Vagina (tissue), 2 donors: ENCODE data around the gene PALLD. TPM values are rescaled to one million over a fixed set of nuclear protein-coding genes. Genes with fewer than 3 reads are reported as not detected.

Source experiments
- DNase-seq, 2 donors: peaks; one replicate each; pipeline ENCODE4 v3.0.0-alpha.2; 2017; ENCODE audit errors: extremely low spot score in 2 of 2
- H3K27ac ChIP-seq: fragments of 200-600 bp; sonication (generic); one replicate; pipeline ENCODE4 v1.5.1; 2019
- H3K27me3 ChIP-seq: fragments of 200-600 bp; sonication (generic); one replicate; pipeline ENCODE4 v1.5.1; 2019
- H3K36me3 ChIP-seq, 2 donors: fragments of 200-600 bp; sonication (generic); one replicate each; pipeline ENCODE4 v1.5.1; 2017 to 2019
- H3K4me1 ChIP-seq: fragments of 200-600 bp; sonication (generic); one replicate; pipeline ENCODE4 v1.5.1; 2019
- H3K4me3 ChIP-seq, 2 donors: fragments of 200-600 bp; sonication (generic); 1 replicate in 1 of 2; 2 replicates in 1 of 2; pipeline ENCODE4 v1.5.1; 2016 to 2019
- H3K9me3 ChIP-seq: fragments of 200-600 bp; sonication (generic); one replicate; pipeline ENCODE4 v1.5.1; 2019
- POLR2A ChIP-seq, 2 donors: fragments of 450-650 bp; IDR thresholded peaks; one replicate each; pipeline ENCODE4 v1.6.1; 2017; ENCODE audit warnings: antibody characterized with exemption in 2 of 2, mild to moderate bottlenecking in 2 of 2, moderate library complexity in 2 of 2
- POLR2AphosphoS5 ChIP-seq, 2 donors: sonication (generic); formaldehyde crosslinking; IDR thresholded peaks; one replicate each; pipeline ENCODE4 v1.9.0; 2017; ENCODE audit warnings: antibody characterized with exemption in 2 of 2, mild to moderate bottlenecking in 2 of 2, low read depth in 1 of 2; ENCODE audit not compliant: insufficient read depth in 1 of 2
- intact Hi-C: fragments of 100-400 bp; cut with DNase I; formaldehyde crosslinking; loops from one replicate; pipeline ENCODE4 v1.15.1; 2023
- total RNA-seq: library from RNA; depleted of rRNA; stranded (reverse); fragments of >200 nt; gene quantifications from one replicate; pipeline ENCODE4 v1.2.3, GENCODE V29; 2016
- TF ChIP-seq, protein P1 (sequence below), 3 experiments: fragments of 450-650 bp in 2 of 3; fragments of 200-600 bp in 1 of 3; sonication (generic) in 1 of 3; IDR thresholded peaks; one replicate each; pipeline ENCODE4 v1.5.1; 2017 to 2019; ENCODE audit warnings: antibody characterized with exemption in 3 of 3, mild to moderate bottlenecking in 2 of 3, moderate library complexity in 2 of 3

Gene PALLD
- total RNA-seq, 1 donor from 2014 or later = 229 TPM

DNA sequence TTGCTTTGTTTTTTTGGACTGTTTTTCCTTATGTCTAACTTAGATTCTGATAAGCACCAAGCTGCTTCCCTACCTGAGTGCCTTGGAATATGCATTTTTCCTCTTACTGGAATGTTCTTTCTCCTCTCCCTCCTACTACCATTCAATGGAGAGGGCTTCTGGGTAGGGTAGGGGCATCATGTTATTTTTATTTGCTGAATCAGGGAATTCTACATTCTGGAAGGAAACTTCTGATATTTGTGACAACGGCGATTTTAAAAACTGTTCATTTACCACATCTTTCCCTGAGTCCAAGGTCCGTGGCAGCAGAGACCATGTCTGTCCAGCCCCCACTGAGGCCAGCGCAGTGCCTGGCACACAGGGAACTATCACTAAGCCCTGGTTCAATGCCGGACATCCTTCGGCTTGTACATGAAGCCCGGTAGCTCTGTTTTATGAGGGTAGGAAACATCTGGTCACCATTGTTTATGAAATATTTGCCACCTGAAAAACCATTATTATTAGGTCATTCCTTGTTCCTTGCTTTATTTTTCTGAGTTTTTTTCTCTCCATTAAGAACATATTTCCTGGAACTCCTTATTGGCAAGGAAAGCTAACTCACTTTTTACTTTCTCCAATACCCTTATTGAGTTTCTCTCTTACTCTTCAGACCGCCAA lies 57.0 kb downstream of the PALLD start:
- H3K36me3 ChIP-seq = no peaks in the 10 kb centered on the region
- no peak overlapping the region for H3K27ac ChIP-seq
- H3K9me3 ChIP-seq = no peaks in the 10 kb centered on the region
- H3K27me3 ChIP-seq = no peaks in the 10 kb centered on the region
- H3K4me3 ChIP-seq = no peak overlapping the region
- TF ChIP-seq POLR2A (IDR thresholded peaks at IDR 0.05) (no peak), POLR2AphosphoS5 (IDR thresholded peaks at IDR 0.05; ENCODE audit: insufficient read depth in 1 of 2, low read depth in 1 of 2) (no peak)
- TF ChIP-seq, protein P1, sequence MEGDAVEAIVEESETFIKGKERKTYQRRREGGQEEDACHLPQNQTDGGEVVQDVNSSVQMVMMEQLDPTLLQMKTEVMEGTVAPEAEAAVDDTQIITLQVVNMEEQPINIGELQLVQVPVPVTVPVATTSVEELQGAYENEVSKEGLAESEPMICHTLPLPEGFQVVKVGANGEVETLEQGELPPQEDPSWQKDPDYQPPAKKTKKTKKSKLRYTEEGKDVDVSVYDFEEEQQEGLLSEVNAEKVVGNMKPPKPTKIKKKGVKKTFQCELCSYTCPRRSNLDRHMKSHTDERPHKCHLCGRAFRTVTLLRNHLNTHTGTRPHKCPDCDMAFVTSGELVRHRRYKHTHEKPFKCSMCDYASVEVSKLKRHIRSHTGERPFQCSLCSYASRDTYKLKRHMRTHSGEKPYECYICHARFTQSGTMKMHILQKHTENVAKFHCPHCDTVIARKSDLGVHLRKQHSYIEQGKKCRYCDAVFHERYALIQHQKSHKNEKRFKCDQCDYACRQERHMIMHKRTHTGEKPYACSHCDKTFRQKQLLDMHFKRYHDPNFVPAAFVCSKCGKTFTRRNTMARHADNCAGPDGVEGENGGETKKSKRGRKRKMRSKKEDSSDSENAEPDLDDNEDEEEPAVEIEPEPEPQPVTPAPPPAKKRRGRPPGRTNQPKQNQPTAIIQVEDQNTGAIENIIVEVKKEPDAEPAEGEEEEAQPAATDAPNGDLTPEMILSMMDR (IDR thresholded peaks at IDR 0.05) = no peak
- intact Hi-C loops = no loop called here
- H3K4me1 ChIP-seq = no peaks in the 10 kb centered on the region
- no peak for DNase-seq

DNA sequence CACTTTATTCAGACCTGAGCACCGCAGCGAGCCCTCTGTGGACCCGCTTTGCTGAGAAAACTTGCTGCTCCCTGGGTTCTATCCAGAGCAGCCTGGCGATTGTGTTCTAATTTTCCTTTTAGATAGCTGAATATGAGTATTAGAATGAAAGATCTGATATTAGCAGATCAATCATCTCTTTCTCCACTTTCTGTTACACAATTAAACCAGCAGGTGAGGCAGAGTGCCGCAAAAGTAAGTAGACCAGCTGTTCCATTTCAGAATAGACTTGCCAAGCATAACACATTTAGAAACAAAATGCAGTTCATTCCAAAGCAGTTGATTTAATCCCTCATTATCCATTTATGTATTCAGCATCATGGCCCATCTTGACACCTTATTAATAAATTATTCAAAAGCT lies 58.6 kb downstream of the PALLD start:
- no peaks in the 10 kb centered on the region for H3K9me3 ChIP-seq
- H3K27ac ChIP-seq = no peak overlapping the region
- no peak overlapping the region for H3K4me3 ChIP-seq
- peaks cover 6% of the 10 kb centered on the region for H3K4me1 ChIP-seq
- no peak for DNase-seq
- no peak for TF ChIP-seq POLR2AphosphoS5 (IDR thresholded peaks at IDR 0.05; ENCODE audit: insufficient read depth in 1 of 2, low read depth in 1 of 2)
- TF ChIP-seq, protein P1 (IDR thresholded peaks at IDR 0.05) = no peak
- TF ChIP-seq POLR2A (IDR thresholded peaks at IDR 0.05) = no peak
- intact Hi-C loops = no loop called here
- no peaks in the 10 kb centered on the region for H3K36me3 ChIP-seq
- no peaks in the 10 kb centered on the region for H3K27me3 ChIP-seq

DNA sequence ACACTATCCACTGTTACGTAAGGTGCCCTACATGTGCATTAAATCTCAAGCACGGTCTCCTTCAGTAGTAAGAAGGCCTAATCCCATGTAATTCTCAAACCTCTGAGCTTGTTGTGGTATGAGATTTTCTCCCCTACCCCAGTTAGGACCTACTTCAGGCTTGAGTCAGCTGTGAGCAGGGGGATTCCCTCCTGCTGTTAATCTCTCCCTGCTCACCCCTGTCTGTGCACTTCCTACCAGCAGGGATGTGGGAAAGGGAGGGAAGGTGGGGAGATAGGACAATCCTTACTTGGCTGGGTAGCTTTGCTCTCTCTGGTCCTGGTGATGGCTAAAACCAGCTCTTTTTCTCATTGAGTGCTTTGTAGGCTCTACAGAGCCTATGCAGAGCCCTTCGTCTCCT lies 60.8 kb downstream of the PALLD start:
- Histone ChIP-seq H3K36me3 (no peaks in the 10 kb centered on the region), H3K27me3 (no peaks in the 10 kb centered on the region), H3K4me1 (peaks cover 14% of the 10 kb centered on the region), H3K4me3 (no peak overlapping the region), H3K27ac (no peak overlapping the region), H3K9me3 (no peaks in the 10 kb centered on the region)
- TF ChIP-seq, protein P1 (IDR thresholded peaks at IDR 0.05) = no peak
- no peak for TF ChIP-seq POLR2AphosphoS5 (IDR thresholded peaks at IDR 0.05; ENCODE audit: insufficient read depth in 1 of 2, low read depth in 1 of 2)
- TF ChIP-seq POLR2A (IDR thresholded peaks at IDR 0.05) = no peak
- intact Hi-C loops = no loop called here
- DNase-seq = no peak

DNA sequence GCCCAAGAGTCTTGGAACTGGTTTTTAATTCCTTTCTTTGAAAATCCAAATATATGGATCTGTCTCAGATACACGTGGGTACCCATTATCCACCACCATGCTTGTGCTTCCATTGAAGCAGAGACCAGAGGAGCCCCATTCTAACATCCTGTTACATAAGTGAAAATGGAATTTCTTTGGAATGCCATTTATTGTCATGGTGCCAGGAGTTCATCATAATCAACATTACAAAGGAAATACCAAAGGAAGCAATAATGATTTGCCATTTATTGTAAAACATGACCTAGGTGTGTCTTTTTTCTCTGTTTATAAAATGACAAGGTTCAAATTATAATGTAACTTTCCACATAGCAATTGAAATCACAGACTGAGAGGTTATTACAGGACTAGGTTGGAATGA lies 61.7 kb downstream of the PALLD start:
- H3K4me3 ChIP-seq = no peak overlapping the region
- no peaks in the 10 kb centered on the region for H3K36me3 ChIP-seq
- no peaks in the 10 kb centered on the region for H3K9me3 ChIP-seq
- intact Hi-C loops = no loop called here
- DNase-seq = no peak
- no peak for TF ChIP-seq POLR2A (IDR thresholded peaks at IDR 0.05)
- TF ChIP-seq, protein P1 (IDR thresholded peaks at IDR 0.05) = no peak
- peak in 1 of 2 donors; percentile 27 for TF ChIP-seq POLR2AphosphoS5 (IDR thresholded peaks at IDR 0.05; ENCODE audit: insufficient read depth in 1 of 2, low read depth in 1 of 2)
- H3K27ac ChIP-seq = no peak overlapping the region
- H3K4me1 ChIP-seq = peaks cover 14% of the 10 kb centered on the region
- no peaks in the 10 kb centered on the region for H3K27me3 ChIP-seq
